Measurements from ENCODE around the gene WDR64.

Gene WDR64

DNA sequence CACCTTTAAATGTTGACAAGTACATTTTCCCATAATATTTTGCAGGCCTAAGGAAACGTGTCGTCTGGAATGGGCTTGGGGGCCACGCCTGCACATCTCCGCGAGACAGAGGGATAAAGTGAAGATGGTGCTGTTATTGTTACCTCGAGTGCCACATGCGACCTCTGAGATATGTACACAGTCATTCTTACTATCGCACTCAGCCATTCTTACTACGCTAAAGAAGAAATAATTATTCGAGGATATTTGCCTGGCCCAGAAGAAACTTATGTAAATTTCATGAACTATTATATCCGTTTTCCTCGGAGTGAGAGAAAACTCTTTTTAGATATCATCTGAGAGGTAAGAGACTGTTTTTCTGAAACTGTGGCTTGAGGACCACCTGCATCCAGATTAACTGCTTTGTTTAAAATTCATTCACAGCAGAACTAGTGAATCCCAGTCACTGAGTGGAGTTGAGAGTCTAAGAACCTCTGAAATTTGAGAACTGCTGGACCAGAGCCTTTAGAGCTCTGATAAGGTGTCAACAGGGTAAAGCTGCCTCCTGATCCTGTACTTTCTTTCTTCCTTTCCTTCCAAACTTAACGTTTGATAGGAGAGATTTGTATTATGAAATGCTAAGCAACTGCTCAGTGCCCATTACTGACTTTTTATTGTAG, 196.7 kb downstream of the WDR64 start:
- Histone ChIP-seq H3K27me3 (ENCODE audit: low read depth, low read length) (no peaks in the 10 kb centered on the region), H3K9ac (ENCODE audit: low read length) (peak overlapping the region; percentile 89), H3K4me3 (ENCODE audit: low read length) (peak overlapping the region; percentile 92), H3K36me3 (replicated peaks; ENCODE audit: low read depth, low read length) (peaks cover 33% of the 10 kb centered on the region), H4K20me1 (ENCODE audit: insufficient read depth, low read length) (no peaks in the 10 kb centered on the region), H2AFZ (ENCODE audit: low read depth, low read length) (peak overlapping the region; percentile 100), H3K9me3 (ENCODE audit: insufficient read depth, low read length) (no peaks in the 10 kb centered on the region), H3K79me2 (ENCODE audit: low read length) (peaks cover 28% of the 10 kb centered on the region), H3K4me1 (ENCODE audit: low read length) (peaks cover 18% of the 10 kb centered on the region), H3K27ac (ENCODE audit: low read length) (peak overlapping the region; percentile 90; the same call in 1 of the 2 replicates), H3K4me2 (ENCODE audit: low read length) (peak overlapping the region; percentile 96)
- no peak for TF ChIP-seq EZH2phosphoT487 (IDR thresholded peaks at IDR 0.05; ENCODE audit: low read depth)
- TF ChIP-seq, protein P1, sequence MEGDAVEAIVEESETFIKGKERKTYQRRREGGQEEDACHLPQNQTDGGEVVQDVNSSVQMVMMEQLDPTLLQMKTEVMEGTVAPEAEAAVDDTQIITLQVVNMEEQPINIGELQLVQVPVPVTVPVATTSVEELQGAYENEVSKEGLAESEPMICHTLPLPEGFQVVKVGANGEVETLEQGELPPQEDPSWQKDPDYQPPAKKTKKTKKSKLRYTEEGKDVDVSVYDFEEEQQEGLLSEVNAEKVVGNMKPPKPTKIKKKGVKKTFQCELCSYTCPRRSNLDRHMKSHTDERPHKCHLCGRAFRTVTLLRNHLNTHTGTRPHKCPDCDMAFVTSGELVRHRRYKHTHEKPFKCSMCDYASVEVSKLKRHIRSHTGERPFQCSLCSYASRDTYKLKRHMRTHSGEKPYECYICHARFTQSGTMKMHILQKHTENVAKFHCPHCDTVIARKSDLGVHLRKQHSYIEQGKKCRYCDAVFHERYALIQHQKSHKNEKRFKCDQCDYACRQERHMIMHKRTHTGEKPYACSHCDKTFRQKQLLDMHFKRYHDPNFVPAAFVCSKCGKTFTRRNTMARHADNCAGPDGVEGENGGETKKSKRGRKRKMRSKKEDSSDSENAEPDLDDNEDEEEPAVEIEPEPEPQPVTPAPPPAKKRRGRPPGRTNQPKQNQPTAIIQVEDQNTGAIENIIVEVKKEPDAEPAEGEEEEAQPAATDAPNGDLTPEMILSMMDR (IDR thresholded peaks at IDR 0.05; ENCODE audit: low read depth, low read length) = no peak

DNA sequence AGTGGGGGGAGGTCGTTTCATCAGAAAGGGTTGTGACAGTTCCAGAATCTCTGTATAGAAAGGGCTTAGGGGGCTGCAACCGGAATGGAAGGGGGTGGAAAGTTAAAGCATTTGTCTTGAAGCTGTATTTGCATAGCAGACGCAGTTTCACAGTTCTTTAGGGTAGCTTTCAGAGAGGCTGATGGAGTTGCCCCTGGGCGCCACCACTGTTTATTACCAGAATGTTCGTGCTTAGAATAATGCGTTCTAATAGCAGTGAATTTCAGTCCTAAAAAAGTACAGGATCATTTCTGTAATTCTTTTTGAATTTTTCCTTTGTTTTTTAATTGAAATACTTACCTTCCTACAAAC, 197.2 kb downstream of the WDR64 start:
- peaks cover 28% of the 10 kb centered on the region for H3K79me2 ChIP-seq (ENCODE audit: low read length)
- TF ChIP-seq, protein P1 (IDR thresholded peaks at IDR 0.05; ENCODE audit: low read depth, low read length) = no peak
- no peak for TF ChIP-seq EZH2phosphoT487 (IDR thresholded peaks at IDR 0.05; ENCODE audit: low read depth)
- no peak overlapping the region for H2AFZ ChIP-seq (ENCODE audit: low read depth, low read length)
- peak overlapping the region; percentile 96 for H3K4me2 ChIP-seq (ENCODE audit: low read length)
- no peak overlapping the region for H3K27ac ChIP-seq (ENCODE audit: low read length)
- H3K4me1 ChIP-seq (ENCODE audit: low read length) = peaks cover 18% of the 10 kb centered on the region
- peak overlapping the region; percentile 89 for H3K9ac ChIP-seq (ENCODE audit: low read length)
- no peaks in the 10 kb centered on the region for H3K9me3 ChIP-seq (ENCODE audit: insufficient read depth, low read length)
- H3K36me3 ChIP-seq (replicated peaks; ENCODE audit: low read depth, low read length) = peaks cover 35% of the 10 kb centered on the region
- no peaks in the 10 kb centered on the region for H4K20me1 ChIP-seq (ENCODE audit: insufficient read depth, low read length)
- H3K27me3 ChIP-seq (ENCODE audit: low read depth, low read length) = no peaks in the 10 kb centered on the region
- H3K4me3 ChIP-seq (ENCODE audit: low read length) = peak overlapping the region; percentile 92

All from OCI-LY3 (cell line).